A673 (cell line): ENCODE measurements around the gene ELANE. TPM values are rescaled to one million over a fixed set of nuclear protein-coding genes. Genes with fewer than 3 reads are reported as not detected.

ENCODE experiments used
- BruUV-seq: library from RNA; stranded (reverse); fragments of 400-500 nt; replicated peaks from 2 replicates; lab custom pipeline; 2021; lab: Mats Ljungman, UMichigan
- CTCF ChIA-PET: fragments of 300-600 bp; sonication (Branson Sonifier 250); formaldehyde crosslinking; loops from one replicate; lab custom pipeline; 2022; ENCODE audit warnings: antibody characterized with exemption; lab: Charles Lee
- POLR2A ChIA-PET: fragments of 300-600 bp; sonication (Branson Sonifier 250); formaldehyde crosslinking; loops from one replicate; lab custom pipeline; 2022; ENCODE audit warnings: antibody characterized with exemption; ENCODE audit not compliant: low non-redundant PET; lab: Charles Lee
- DNase-seq: peaks from one replicate; pipeline ENCODE4 v3.0.0-alpha.2; 2015; ENCODE audit warnings: low spot score
- H3K27ac ChIP-seq: fragments of 200-600 bp; sonication (generic); 2 replicates; pipeline ENCODE4 v1.5.1; 2016; ENCODE audit warnings: mixed run types, low read depth, mild to moderate bottlenecking, mixed read lengths, antibody characterized with exemption, low read length; ENCODE audit not compliant: poor library complexity, severe bottlenecking
- H3K27me3 ChIP-seq: fragments of 200-600 bp; sonication (generic); replicated peaks from 2 replicates; pipeline ENCODE4 v1.6.1; 2017; ENCODE audit warnings: mixed run types, low read depth, mild to moderate bottlenecking, mixed read lengths, antibody characterized with exemption, low read length; ENCODE audit not compliant: insufficient read depth, poor library complexity
- H3K36me3 ChIP-seq: fragments of 200-600 bp; sonication (generic); 2 replicates; pipeline ENCODE4 v1.6.1; 2016; ENCODE audit warnings: mixed run types, mild to moderate bottlenecking, mixed read lengths, antibody characterized with exemption, low read length; ENCODE audit not compliant: insufficient read depth, poor library complexity, severe bottlenecking
- H3K4me1 ChIP-seq: fragments of 200-600 bp; sonication (generic); 2 replicates; pipeline ENCODE4 v1.6.1; 2017; ENCODE audit warnings: mixed run types, mild to moderate bottlenecking, mixed read lengths, antibody characterized with exemption, low read length; ENCODE audit not compliant: insufficient read depth, poor library complexity, severe bottlenecking
- H3K4me3 ChIP-seq: fragments of 200-600 bp; sonication (generic); 2 replicates; pipeline ENCODE4 v1.5.1; 2016; ENCODE audit warnings: low read depth, mixed run types, mild to moderate bottlenecking, mixed read lengths, low read length; ENCODE audit not compliant: poor library complexity, severe bottlenecking
- H3K9me3 ChIP-seq: fragments of 200-600 bp; sonication (generic); 2 replicates; pipeline ENCODE4 v1.6.1; 2016; ENCODE audit warnings: mixed run types, low read depth, mild to moderate bottlenecking, mixed read lengths, antibody characterized with exemption, low read length; ENCODE audit not compliant: poor library complexity, severe bottlenecking
- CTCF ChIP-seq: fragments of 300-800, 200-600 bp; sonication (generic); conservative IDR thresholded peaks from 2 replicates; pipeline ENCODE4 v1.5.1; 2017; ENCODE audit warnings: low read depth, mild to moderate bottlenecking, antibody characterized with exemption, low read length, moderate library complexity, mixed read lengths
- EZH2 ChIP-seq: fragments of 200-600 bp; sonication (generic); IDR thresholded peaks from 2 replicates; pipeline ENCODE4 v1.6.1; 2017; ENCODE audit warnings: borderline replicate concordance, low read depth, mild to moderate bottlenecking, mixed read lengths, antibody characterized with exemption, low read length; ENCODE audit not compliant: poor library complexity, severe bottlenecking
- intact Hi-C: fragments of 100-400 bp; cut with micrococcal nuclease; formaldehyde crosslinking; loops from one replicate; pipeline ENCODE4 v1.10.0; 2022; ENCODE audit not compliant: unreplicated experiment
- total RNA-seq: library from RNA; stranded (reverse); gene quantifications from 2 replicates; pipeline ENCODE4 v1.2.3, GENCODE V29; 2021

Gene ELANE
- total RNA-seq, 1 experiment from 2014 or later = not detected

- intact Hi-C loops = no loop called here
- no peaks in the 10 kb centered on the region for H3K9me3 ChIP-seq
- peaks cover 61% of the 10 kb centered on the region for H3K4me1 ChIP-seq
- no peak overlapping the region for H3K4me3 ChIP-seq
- no peaks in the 10 kb centered on the region for H3K27me3 ChIP-seq
- POLR2A ChIA-PET = no interaction called here
- no peak for DNase-seq
- H3K36me3 ChIP-seq = peaks cover 31% of the 10 kb centered on the region
- no peak overlapping the region for H3K27ac ChIP-seq
- TF ChIP-seq EZH2 = no peak
- CTCF ChIA-PET = no interaction called here
- BruUV-seq = no TSS peak
Measured at GRCh38 chr19:870314-870713, 18.2 kb downstream of the ELANE start.

GRCh38 chr19:870963-871401 lies 18.9 kb downstream of the ELANE start:
- ChIA-PET CTCF (no interaction called here), POLR2A (interaction anchor here (0.6 kb wide), 1 partner anchor 28 kb away, joined by 3 read pairs; no protein-coding TSS in a partner anchor)
- Histone ChIP-seq H3K27me3 (no peaks in the 10 kb centered on the region), H3K27ac (peak overlapping the region; percentile 61), H3K9me3 (no peaks in the 10 kb centered on the region), H3K4me1 (peaks cover 61% of the 10 kb centered on the region), H3K36me3 (peaks cover 32% of the 10 kb centered on the region), H3K4me3 (no peak overlapping the region)
- intact Hi-C loops = no loop called here
- peak; percentile 56 for DNase-seq
- no TSS peak for BruUV-seq
- no peak for TF ChIP-seq CTCF
- TF ChIP-seq EZH2 = no peak

- peaks cover 32% of the 10 kb centered on the region for H3K36me3 ChIP-seq
- POLR2A ChIA-PET = interaction anchor here (0.5 to 0.7 kb wide), 3 partner anchors 29 to 398 kb away, joined by 3 to 12 read pairs (median 7); no protein-coding TSS in a partner anchor
- intact Hi-C loops = no loop called here
Measured at GRCh38 chr19:871446-872265, 19.6 kb downstream of the ELANE start.

More at GRCh38 chr19:871446-872265, 19.6 kb downstream of the ELANE start:
- BruUV-seq = no TSS peak
- DNase-seq = no peak
- TF ChIP-seq EZH2 = no peak
- TF ChIP-seq CTCF = no peak
- peaks cover 61% of the 10 kb centered on the region for H3K4me1 ChIP-seq
- CTCF ChIA-PET = no interaction called here
- H3K27me3 ChIP-seq = no peaks in the 10 kb centered on the region
- no peak overlapping the region for H3K4me3 ChIP-seq
- peak overlapping the region; percentile 77 for H3K27ac ChIP-seq
- no peaks in the 10 kb centered on the region for H3K9me3 ChIP-seq
